ENCODE measurements around the gene CDS1.

CDS1 gene

DNA sequence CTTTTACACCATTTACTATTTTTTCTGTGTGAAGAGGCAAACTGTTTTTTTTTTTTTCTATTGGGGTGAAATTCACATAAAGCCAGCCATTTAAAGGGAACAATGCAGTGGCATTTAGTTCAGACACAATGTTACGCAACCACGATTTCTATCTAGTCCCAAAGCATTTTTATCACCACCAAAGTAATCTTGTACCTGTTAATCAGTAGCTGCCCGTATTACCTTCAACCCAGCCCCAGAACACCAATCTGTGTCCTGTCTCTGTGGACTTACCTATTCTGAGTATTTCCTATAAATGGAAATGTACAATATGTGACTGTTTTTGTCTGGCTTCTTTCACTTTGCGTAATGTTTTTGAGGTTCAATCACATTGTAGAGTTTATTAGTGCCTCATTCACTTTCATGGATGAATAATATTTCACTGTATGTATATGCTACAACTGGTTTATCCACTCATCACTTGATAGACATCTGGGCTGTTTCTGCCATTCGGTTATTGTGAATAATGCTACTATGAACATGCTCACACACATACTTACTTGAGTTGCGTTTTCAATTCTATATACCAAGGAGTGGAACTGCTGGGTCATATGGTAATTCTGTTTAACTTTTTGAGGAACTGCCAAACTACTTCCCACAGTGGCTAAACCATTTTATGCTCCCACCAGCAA, 116.2 kb downstream of the CDS1 start:
- in situ Hi-C loops (cut with MboI; ENCODE audit: low sequenced_read_pairs): no loop called here
